HepG2 (cell line): Measurements from ENCODE around the gene ARHGAP32. TPM values are rescaled to one million over a fixed set of nuclear protein-coding genes. Genes with fewer than 3 reads are reported as not detected.

Experiments
- ATAC-seq: fragments of 200-7000 bp; cut with Tn5 transposase; 3 replicates; pipeline ENCODE4 v1.9.1; 2020; ENCODE audit warnings: mild to moderate bottlenecking, moderate library complexity
- BruUV-seq: library from RNA; stranded (reverse); fragments of 400-500 nt; replicated peaks from 2 replicates; lab custom pipeline; 2021; lab: Mats Ljungman, UMichigan
- CTCF ChIA-PET: fragments of 300-600 bp; formaldehyde crosslinking; extraction: SDS; loops from one replicate; lab custom pipeline; 2021; ENCODE audit warnings: low total read pairs, inconsistent platforms, low intra/inter-chr PET ratio; lab: Yijun Ruan, JAX
- POLR2A ChIA-PET: fragments of 350-600 bp; sonication (Branson Sonifier 250); formaldehyde crosslinking; loops from one replicate; lab custom pipeline; 2020; ENCODE audit warnings: antibody characterized with exemption, inconsistent platforms; lab: Yijun Ruan, JAX
- DNase-seq: peaks from one replicate; pipeline ENCODE4 v3.0.0-alpha.2; 2015; ENCODE audit warnings: low spot score
- FAIRE-seq: peaks from 3 replicates; lab custom pipeline; 2011; peaks lifted over from hg19 to GRCh38; lab: Jason Lieb, UNC
- H2AFZ ChIP-seq: one replicate; pipeline ENCODE4 v1.6.1; 2011; ENCODE audit warnings: low read length, inconsistent platforms
- H3K27ac ChIP-seq: fragments of 300-600 bp; 3 replicates; pipeline ENCODE4 v1.8.0; 2011; ENCODE audit warnings: mixed run types, mild to moderate bottlenecking, mixed read lengths, low read length, inconsistent platforms; ENCODE audit not compliant: insufficient read depth; ENCODE audit errors: extremely low read length
- H3K27me3 ChIP-seq, 2 experiments: fragments of 200-600 bp in 1 of 2; 2 replicates in 1 of 2; 3 replicates in 1 of 2; pipeline versions ENCODE4 v1.6.0 to v1.8.0; 2011; ENCODE audit warnings: low read length in 2 of 2, mild to moderate bottlenecking in 2 of 2, moderate library complexity in 2 of 2, inconsistent platforms in 1 of 2; ENCODE audit not compliant: insufficient read depth in 2 of 2, control insufficient read depth in 1 of 2
- H3K36me3 ChIP-seq, 2 experiments: fragments of 200-600 bp in 1 of 2; replicated peaks in 1 of 2; 2 replicates in 1 of 2; 3 replicates in 1 of 2; pipeline versions ENCODE4 v1.5.1 to v1.8.0; 2011; ENCODE audit warnings: low read length in 2 of 2, inconsistent platforms in 1 of 2; ENCODE audit not compliant: insufficient read depth in 2 of 2, control insufficient read depth in 1 of 2
- H3K4me1 ChIP-seq: 2 replicates; pipeline ENCODE4 v1.5.1; 2012; ENCODE audit warnings: low read length, inconsistent platforms; ENCODE audit not compliant: insufficient read depth
- H3K4me2 ChIP-seq: 2 replicates; pipeline ENCODE4 v1.6.0; 2011; ENCODE audit warnings: low read depth, low read length, inconsistent platforms
- H3K4me3 ChIP-seq, 3 experiments: fragments of 200-600 bp in 1 of 3; sonication (generic), shearing (Covaris generic) in 1 of 3; replicated peaks in 1 of 3; 2 replicates each; pipeline ENCODE4 v1.5.1; 2011 to 2016; ENCODE audit warnings: low read length in 3 of 3, inconsistent platforms in 2 of 3, low read depth in 2 of 3, mild to moderate bottlenecking in 2 of 3, control low read depth in 1 of 3, mixed read lengths in 1 of 3; ENCODE audit not compliant: insufficient read depth in 1 of 3
- H3K79me2 ChIP-seq: one replicate; pipeline ENCODE4 v1.6.1; 2011; ENCODE audit warnings: low read length, inconsistent platforms; ENCODE audit not compliant: insufficient read depth
- H3K9ac ChIP-seq: 2 replicates; pipeline ENCODE4 v1.6.0; 2011; ENCODE audit warnings: mild to moderate bottlenecking, low read depth, low read length, inconsistent platforms; ENCODE audit not compliant: insufficient read depth
- H3K9me3 ChIP-seq: 2 replicates; pipeline ENCODE4 v1.5.1; 2012; ENCODE audit warnings: mild to moderate bottlenecking, low read length
- H4K20me1 ChIP-seq: 2 replicates; pipeline ENCODE4 v1.6.0; 2011; ENCODE audit warnings: inconsistent platforms, mild to moderate bottlenecking, low read length, moderate library complexity; ENCODE audit not compliant: insufficient read depth
- FOXM1 ChIP-seq: sonication (generic); formaldehyde crosslinking; IDR thresholded peaks from 2 replicates; pipeline ENCODE4 v1.5.0; 2020; ENCODE audit warnings: missing genetic modification reagents
- GATAD2A ChIP-seq: IDR thresholded peaks from 2 replicates; pipeline ENCODE4 v1.6.1; 2016
- IRF2 ChIP-seq: IDR thresholded peaks from 2 replicates; pipeline ENCODE4 v1.6.1; 2018; ENCODE audit warnings: missing genetic modification reagents, missing compliant biosample characterization
- NCOR1 ChIP-seq: fragments of 200-600 bp; sonication (generic); IDR thresholded peaks from 2 replicates; pipeline ENCODE4 v1.7.0; 2017; ENCODE audit warnings: antibody characterized with exemption, low read length, borderline replicate concordance
- NFIC ChIP-seq: IDR thresholded peaks from 2 replicates; pipeline ENCODE4 v1.6.1; 2012; ENCODE audit warnings: mild to moderate bottlenecking, low read length, inconsistent platforms
- NKX3-1 ChIP-seq: sonication (generic); formaldehyde crosslinking; IDR thresholded peaks from 2 replicates; pipeline ENCODE4 v1.5.0; 2020; ENCODE audit warnings: missing genetic modification reagents
- PCBP2 ChIP-seq: fragments of 200-400 bp; formaldehyde crosslinking; optimal IDR thresholded peaks from 2 replicates; pipeline ENCODE3; 2018; ENCODE audit warnings: low read length, low read depth; ENCODE audit not compliant: poor library complexity, severe bottlenecking
- SRSF4 ChIP-seq: fragments of 200-400 bp; formaldehyde crosslinking; IDR thresholded peaks from one replicate; pipeline ENCODE4 v1.6.1; 2018; ENCODE audit warnings: mild to moderate bottlenecking, low read depth, low read length, moderate library complexity; ENCODE audit not compliant: poor library complexity, severe bottlenecking
- WIZ ChIP-seq: sonication (generic); formaldehyde crosslinking; IDR thresholded peaks from 2 replicates; pipeline ENCODE4 v1.5.1; 2020; ENCODE audit warnings: mild to moderate bottlenecking, missing genetic modification reagents
- ZBED4 ChIP-seq: sonication (generic); formaldehyde crosslinking; IDR thresholded peaks from 2 replicates; pipeline ENCODE4 v1.4.0; 2020; ENCODE audit warnings: missing genetic modification reagents, borderline replicate concordance
- ZKSCAN8 ChIP-seq: IDR thresholded peaks from 2 replicates; pipeline ENCODE4 v1.6.1; 2016; ENCODE audit warnings: borderline replicate concordance, missing genetic modification reagents, missing compliant biosample characterization
- ZNF17 ChIP-seq: sonication (generic); formaldehyde crosslinking; IDR thresholded peaks from 2 replicates; pipeline ENCODE4 v1.5.0; 2020; ENCODE audit warnings: mild to moderate bottlenecking, missing genetic modification reagents
- ZNF18 ChIP-seq: sonication (generic); formaldehyde crosslinking; IDR thresholded peaks from 2 replicates; pipeline ENCODE4 v1.8.0; 2022; ENCODE audit warnings: mild to moderate bottlenecking, missing genetic modification reagents; ENCODE audit not compliant: insufficient replicate concordance
- ZNF205 ChIP-seq: IDR thresholded peaks from 2 replicates; pipeline ENCODE4 v1.6.1; 2018; ENCODE audit warnings: missing biosample characterization, missing genetic modification reagents
- WGBS: methylation state at CpG from one replicate; pipeline ENCODE4 v1.1.6; 2017; ENCODE audit warnings: low lambda C conversion rate; 5-methylcytosine and 5-hydroxymethylcytosine counted together
- in situ Hi-C: cut with HindIII; loops from 2 replicates; pipeline ENCODE4 v1.10.0; 2017; ENCODE audit warnings: low pct_unique_long_range_greater_than_20kb; ENCODE audit not compliant: extremely low pct_ligation_motif_present
- intact Hi-C: fragments of 100-400 bp; cut with micrococcal nuclease; formaldehyde crosslinking; loops from one replicate; pipeline ENCODE4 v1.10.0; 2022; ENCODE audit not compliant: unreplicated experiment
- polyA plus RNA-seq, 8 experiments: library from polyadenylated mRNA; depleted of rRNA in 3 of 8; stranded (reverse) in 7 of 8; unstranded in 1 of 8; fragments of >200 nt; fragmentation: Illumina TruSeq in 4 of 8; extraction: Trizol in 4 of 8; gene quantifications; 2 replicates each; pipeline versions ENCODE4 v1.2.1 to v1.2.3, GENCODE V29; 2011 to 2016; ENCODE audit warnings: low read depth in 4 of 8, missing spikeins in 1 of 8, mixed read lengths in 1 of 8; ENCODE audit not compliant: insufficient read depth in 1 of 8
- total RNA-seq, 5 experiments: library from RNA; depleted of rRNA; stranded (reverse); fragments of >200 nt; fragmentation: Illumina TruSeq; extraction: Trizol; gene quantifications; 2 replicates each; pipeline ENCODE4 v1.2.3, GENCODE V29; 2016; ENCODE audit warnings: low read depth in 1 of 5

Gene ARHGAP32
- total and polyA plus RNA-seq, 2 of the 13 experiments (the other 11 are each of a cell fraction or from before 2014, with no cell fraction given) = 6.3 to 8.2 TPM

GRCh38 chr11:129155745-129156144 is 36.4 kb downstream of the ARHGAP32 start:
- intact Hi-C loops (no loop called here), in situ Hi-C loops (no loop called here)
- Histone ChIP-seq H2AFZ (no peak overlapping the region), H3K79me2 (peaks cover 2% of the 10 kb centered on the region), H3K36me3 (no peaks in the 10 kb centered on the region), H3K27ac (no peak overlapping the region), H3K4me1 (peaks cover 10% of the 10 kb centered on the region), H3K9me3 (no peaks in the 10 kb centered on the region; the same call in 1 of the 2 replicates), H3K27me3 (no peaks in the 10 kb centered on the region), H3K4me3 (no peak overlapping the region)
- ChIA-PET POLR2A (no interaction called here), CTCF (no interaction called here)
- no peak for FAIRE-seq
- WGBS = 96% methylated on average over 9 of the region's 9 CpGs
- no peak for TF ChIP-seq ZNF18 (CRISPR knock-in tag)
- no peak for TF ChIP-seq SRSF4
- TF ChIP-seq, all 625 proteins: peak for 0
- no peak overlapping the region for H3K4me2 ChIP-seq
- DNase-seq = no peak
- no peaks in the 10 kb centered on the region for H4K20me1 ChIP-seq
- no TSS peak for BruUV-seq
- no peak for ATAC-seq
- H3K9ac ChIP-seq = no peak overlapping the region

GRCh38 chr11:129148487-129148886 is 43.6 kb downstream of the ARHGAP32 start:
- intact Hi-C loops = no loop called here
- TF ChIP-seq ZBED4 (CRISPR knock-in tag) (no peak), GATAD2A (no peak), NFIC (no peak), ZNF17 (CRISPR knock-in tag) (no peak), WIZ (CRISPR knock-in tag) (no peak), NKX3-1 (CRISPR knock-in tag) (no peak), FOXM1 (no peak), IRF2 (CRISPR knock-in tag) (no peak), PCBP2 (no peak), NCOR1 (no peak), ZKSCAN8 (CRISPR knock-in tag) (no peak), ZNF205 (CRISPR knock-in tag) (no peak)

More at GRCh38 chr11:129148487-129148886, 43.6 kb downstream of the ARHGAP32 start:
- ChIA-PET CTCF (no interaction called here), POLR2A (no interaction called here)
- Histone ChIP-seq H4K20me1 (no peaks in the 10 kb centered on the region), H3K9me3 (no peaks in the 10 kb centered on the region; the same call in 1 of the 2 replicates), H3K36me3 (no peaks in the 10 kb centered on the region), H3K27ac (no peak overlapping the region), H3K79me2 (peaks cover 5% of the 10 kb centered on the region), H3K4me1 (peaks cover 32% of the 10 kb centered on the region), H3K4me2 (no peak overlapping the region), H2AFZ (no peak overlapping the region), H3K9ac (no peak overlapping the region), H3K27me3 (no peaks in the 10 kb centered on the region), H3K4me3 (no peak overlapping the region)
- WGBS = 96% methylated on average over 2 of the region's 2 CpGs
- ATAC-seq = no peak
- FAIRE-seq = no peak
- no peak for DNase-seq
- in situ Hi-C loops = no loop called here
- BruUV-seq = no TSS peak
